Fibroblast of the aortic adventitia (primary cell): ENCODE measurements around the gene CCN5. TPM values are rescaled to one million over a fixed set of nuclear protein-coding genes. Genes with fewer than 3 reads are reported as not detected.

Experiments
- DNase-seq: peaks from one replicate; pipeline ENCODE4 v3.0.0-alpha.2; 2010; ENCODE audit warnings: low read depth
- H3K4me3 ChIP-seq: 2 replicates; pipeline ENCODE4 v1.5.1; 2011; ENCODE audit warnings: low read depth, mild to moderate bottlenecking, control low read depth, low read length, moderate library complexity
- total RNA-seq: library from RNA; depleted of rRNA; stranded (reverse); fragments of >200 nt; gene quantifications from 2 replicates; pipeline ENCODE4 v1.2.3, GENCODE V29; 2012; ENCODE audit warnings: low replicate concordance
- TF ChIP-seq, protein P1 (sequence below): IDR thresholded peaks from 2 replicates; pipeline ENCODE4 v1.5.1; 2011; ENCODE audit warnings: mild to moderate bottlenecking, low read length, control low read depth, inconsistent platforms; ENCODE audit not compliant: insufficient read depth

The CCN5 gene
- total RNA-seq, 1 donor: 266 TPM

DNA sequence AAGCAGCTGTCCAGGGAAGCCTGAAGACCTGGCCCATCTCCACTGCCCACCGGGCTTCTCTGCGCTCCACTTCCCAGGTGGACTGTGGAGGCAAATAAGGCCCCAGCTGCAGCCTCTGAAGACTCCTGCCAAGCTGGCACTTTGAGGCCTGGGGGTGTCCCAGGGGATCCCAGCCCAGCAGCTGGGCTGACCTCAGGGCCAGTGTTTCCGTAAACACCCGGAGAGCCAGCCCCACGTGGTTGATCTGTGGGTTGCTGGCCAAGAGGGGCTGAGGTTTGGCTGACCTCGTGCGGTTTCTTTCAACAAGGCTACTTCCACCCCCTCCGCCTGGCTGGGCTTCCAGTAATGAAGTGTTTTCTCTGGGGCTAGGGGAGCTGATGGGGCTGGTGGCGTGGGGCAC is 12.4 kb upstream of the CCN5 start:
- DNase-seq: peak; percentile 98
- TF ChIP-seq, protein P1, sequence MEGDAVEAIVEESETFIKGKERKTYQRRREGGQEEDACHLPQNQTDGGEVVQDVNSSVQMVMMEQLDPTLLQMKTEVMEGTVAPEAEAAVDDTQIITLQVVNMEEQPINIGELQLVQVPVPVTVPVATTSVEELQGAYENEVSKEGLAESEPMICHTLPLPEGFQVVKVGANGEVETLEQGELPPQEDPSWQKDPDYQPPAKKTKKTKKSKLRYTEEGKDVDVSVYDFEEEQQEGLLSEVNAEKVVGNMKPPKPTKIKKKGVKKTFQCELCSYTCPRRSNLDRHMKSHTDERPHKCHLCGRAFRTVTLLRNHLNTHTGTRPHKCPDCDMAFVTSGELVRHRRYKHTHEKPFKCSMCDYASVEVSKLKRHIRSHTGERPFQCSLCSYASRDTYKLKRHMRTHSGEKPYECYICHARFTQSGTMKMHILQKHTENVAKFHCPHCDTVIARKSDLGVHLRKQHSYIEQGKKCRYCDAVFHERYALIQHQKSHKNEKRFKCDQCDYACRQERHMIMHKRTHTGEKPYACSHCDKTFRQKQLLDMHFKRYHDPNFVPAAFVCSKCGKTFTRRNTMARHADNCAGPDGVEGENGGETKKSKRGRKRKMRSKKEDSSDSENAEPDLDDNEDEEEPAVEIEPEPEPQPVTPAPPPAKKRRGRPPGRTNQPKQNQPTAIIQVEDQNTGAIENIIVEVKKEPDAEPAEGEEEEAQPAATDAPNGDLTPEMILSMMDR: no peak

DNA sequence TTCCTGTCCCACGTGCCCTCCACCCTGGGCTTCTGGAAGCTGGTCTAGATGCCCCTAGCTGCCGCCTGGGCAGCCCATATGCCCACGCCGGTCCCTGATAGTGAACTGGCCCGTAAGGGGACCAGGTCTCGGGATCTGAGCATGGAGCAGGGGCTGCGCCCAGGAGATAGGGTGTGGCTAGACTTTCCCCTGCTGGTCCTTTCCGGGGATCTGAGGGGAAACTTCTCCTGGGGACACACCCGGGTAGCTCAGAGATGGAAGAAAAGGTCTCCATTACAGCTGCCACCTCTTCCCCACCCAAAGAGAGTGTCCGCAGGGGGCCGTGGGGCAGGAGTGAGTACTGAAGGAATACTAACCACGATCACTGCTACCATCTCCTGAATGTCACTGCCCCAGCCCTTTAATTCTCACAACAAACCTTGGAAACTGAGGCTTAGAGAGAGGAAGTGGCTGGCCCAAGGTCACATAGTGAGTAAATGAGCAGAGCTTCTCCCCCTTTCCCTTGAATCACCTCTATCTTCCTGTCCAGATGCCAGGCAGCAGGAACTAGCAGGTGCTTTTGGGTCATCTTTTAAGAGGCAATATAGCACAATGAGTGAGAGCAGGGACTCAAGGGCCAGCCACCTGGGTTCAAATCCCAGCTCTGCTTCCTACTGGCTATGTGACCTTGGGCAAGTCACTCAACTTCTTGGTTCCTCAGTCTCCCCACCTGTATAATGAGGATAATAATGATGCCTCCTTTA is 11.8 kb upstream of the CCN5 start:
- DNase-seq: peak; percentile 44
- H3K4me3 ChIP-seq: no peak overlapping the region
- TF ChIP-seq, protein P1: no peak

More for the DNA sequence above, 12.4 kb upstream of the CCN5 start:
- H3K4me3 ChIP-seq: no peak overlapping the region

DNA sequence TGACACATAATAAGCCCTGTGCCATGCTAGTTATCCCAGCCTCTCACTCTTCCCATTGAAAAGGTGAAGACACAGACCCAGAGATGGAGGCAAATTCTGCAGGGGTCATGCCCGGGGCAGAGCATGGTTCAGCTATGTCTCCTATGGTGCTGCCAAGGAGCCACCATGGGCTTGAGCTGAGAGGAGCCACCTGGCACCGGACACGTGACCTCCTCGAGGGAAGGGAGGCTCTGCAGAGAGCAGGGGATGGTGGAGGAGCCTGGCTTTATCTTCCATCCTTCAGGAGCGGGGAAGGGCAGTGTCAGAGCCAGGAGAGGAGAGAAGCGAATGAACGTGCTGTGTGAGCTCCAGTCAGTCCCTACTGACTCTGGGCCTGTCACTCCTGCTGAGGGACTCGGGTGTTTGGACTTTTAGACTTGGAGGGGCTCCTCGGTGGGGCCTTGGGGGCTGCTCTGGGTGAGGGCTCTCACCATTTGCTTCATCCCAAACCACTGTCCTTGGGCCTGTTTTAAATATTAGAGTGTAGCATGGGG is 11.1 kb upstream of the CCN5 start:
- no peak for DNase-seq
- TF ChIP-seq, protein P1: no peak
- H3K4me3 ChIP-seq: no peak overlapping the region

DNA sequence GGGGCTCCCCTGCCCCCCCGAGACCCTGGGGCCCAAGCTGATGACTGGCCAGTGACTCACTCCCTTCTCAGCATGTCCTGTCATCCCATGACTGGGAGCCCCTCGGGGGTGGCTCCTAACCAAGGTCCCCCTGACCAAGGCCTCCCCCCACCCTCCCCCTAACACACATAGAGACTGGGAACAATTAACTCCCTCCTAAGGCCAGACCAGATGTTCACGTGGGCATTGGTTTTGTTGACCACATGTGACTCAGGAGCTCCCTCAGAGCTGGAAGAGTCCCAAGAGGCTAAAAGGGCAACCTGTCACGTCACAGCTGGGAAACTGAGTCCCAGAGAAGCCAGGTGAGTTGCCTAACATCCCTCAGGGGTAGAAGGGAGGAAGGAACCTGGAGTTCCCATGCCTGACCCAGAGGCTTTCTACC is 10.6 kb upstream of the CCN5 start:
- DNase-seq: peak; percentile 60
- TF ChIP-seq, protein P1: no peak

DNA sequence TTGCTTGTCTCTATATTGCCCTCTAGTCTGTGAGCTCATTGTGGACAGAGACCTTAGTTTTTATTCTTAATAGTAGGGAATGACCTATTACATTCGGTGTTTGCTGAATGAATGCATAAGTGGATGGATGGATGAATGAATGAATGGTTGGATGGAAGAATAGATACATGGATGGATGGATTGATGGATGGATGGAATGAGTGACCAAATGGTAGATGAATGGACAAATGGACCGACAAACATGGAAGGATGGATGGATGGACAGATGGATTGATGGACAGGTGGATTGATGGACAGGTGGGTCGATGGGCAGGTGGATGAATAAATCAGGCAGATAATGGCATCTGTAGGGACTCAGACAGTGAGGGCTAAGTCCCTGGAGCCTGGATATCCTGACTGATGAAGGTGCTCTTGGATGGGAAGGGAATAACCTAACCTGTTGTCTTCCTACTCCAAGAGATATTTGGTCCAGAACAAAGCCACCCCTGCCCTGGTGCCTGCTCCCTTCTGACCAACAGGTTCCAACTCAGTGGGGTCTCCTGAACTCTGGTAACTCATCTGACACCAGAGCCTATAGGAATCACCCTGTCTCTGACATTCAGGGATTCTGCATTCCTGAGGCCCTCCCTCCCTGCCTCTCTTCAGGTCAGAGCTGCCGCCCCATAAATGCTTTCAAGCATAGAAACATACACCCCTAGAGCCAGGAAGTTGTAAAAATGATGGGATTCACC is 9.6 kb upstream of the CCN5 start:
- no peak for DNase-seq
- TF ChIP-seq, protein P1: no peak
- H3K4me3 ChIP-seq: no peak overlapping the region

More for the DNA sequence above, 10.6 kb upstream of the CCN5 start:
- H3K4me3 ChIP-seq: no peak overlapping the region

DNA sequence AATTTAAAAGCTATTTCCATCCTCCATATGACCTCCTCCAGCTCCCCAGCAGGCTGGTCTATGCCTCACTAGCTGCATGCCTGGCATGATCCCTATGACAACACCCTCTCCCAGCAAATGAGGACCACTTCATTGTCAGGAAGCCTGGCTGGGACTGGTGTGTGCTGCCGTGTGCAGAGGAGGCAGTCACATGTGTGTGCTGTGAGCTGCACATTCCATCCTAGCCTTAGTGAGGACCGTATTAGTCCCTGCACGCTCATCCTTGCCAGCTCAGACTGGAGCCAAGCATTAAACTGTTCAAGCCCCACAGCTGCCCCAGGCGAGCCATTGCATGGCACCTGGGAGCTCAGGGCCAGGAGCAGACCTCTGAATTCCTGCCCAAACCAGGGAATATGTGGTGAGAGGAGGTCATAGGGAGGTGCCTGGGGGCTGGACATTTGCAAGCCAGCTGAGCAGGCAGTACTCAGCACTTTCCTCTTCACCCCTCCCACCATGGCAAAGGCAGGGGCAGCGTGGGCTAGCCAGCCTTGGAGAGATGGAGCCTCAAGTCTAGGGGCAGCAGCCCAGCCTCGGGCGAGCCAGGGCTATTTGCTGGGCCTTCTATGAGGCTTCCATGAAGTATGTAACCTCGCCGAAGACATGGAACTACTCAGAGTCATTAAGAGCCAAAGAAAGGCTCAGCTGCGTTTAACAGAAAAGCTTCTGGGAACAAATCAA is 8.7 kb upstream of the CCN5 start:
- DNase-seq: peak; percentile 82
- TF ChIP-seq, protein P1: no peak
- no peak overlapping the region for H3K4me3 ChIP-seq
